Glutamatergic neuron (in vitro differentiated cells): ENCODE results near the gene PCED1B. TPM values are rescaled to one million over a fixed set of nuclear protein-coding genes. Genes with fewer than 3 reads are reported as not detected.
"Not testable (repeated sequence)": the region's sequence is repeated elsewhere in the genome, so short reads cannot be mapped to it uniquely, and the experiment has no call there.

Experiments used
- DNase-seq: peaks from one replicate; pipeline ENCODE4 v3.0.0; 2022
- H3K27ac Mint-ChIP-seq: one replicate; pipeline ENCODE4 v1.8.0; 2020; ENCODE audit warnings: mild to moderate bottlenecking, mixed read lengths, inconsistent platforms; ENCODE audit not compliant: unreplicated experiment
- H3K27me3 Mint-ChIP-seq: one replicate; pipeline ENCODE4 v1.8.0; 2020; ENCODE audit warnings: mild to moderate bottlenecking, moderate library complexity, mixed read lengths, inconsistent platforms; ENCODE audit not compliant: unreplicated experiment
- H3K36me3 Mint-ChIP-seq: one replicate; pipeline ENCODE4 v1.8.0; 2020; ENCODE audit warnings: mild to moderate bottlenecking, mixed read lengths, inconsistent platforms; ENCODE audit not compliant: unreplicated experiment
- H3K4me1 Mint-ChIP-seq: one replicate; pipeline ENCODE4 v1.8.0; 2020; ENCODE audit warnings: mild to moderate bottlenecking, low read depth, mixed read lengths, inconsistent platforms; ENCODE audit not compliant: unreplicated experiment
- H3K4me3 Mint-ChIP-seq: one replicate; pipeline ENCODE4 v1.8.0; 2020; ENCODE audit warnings: mild to moderate bottlenecking, mixed read lengths, inconsistent platforms; ENCODE audit not compliant: unreplicated experiment
- H3K9me3 Mint-ChIP-seq: one replicate; pipeline ENCODE4 v1.8.0; 2020; ENCODE audit warnings: mild to moderate bottlenecking, moderate library complexity, mixed read lengths, inconsistent platforms; ENCODE audit not compliant: unreplicated experiment
- CTCF ChIP-seq: fragments of 200-600 bp; sonication (generic); IDR thresholded peaks from one replicate; pipeline ENCODE4 v1.5.0; 2021; ENCODE audit not compliant: partially characterized antibody, unreplicated experiment
- total RNA-seq: library from RNA; stranded (reverse); fragmentation: NEBNext Ultra II Directional; extraction: Animal tissue kit (Norgen Biotek cat#: 25700); gene quantifications from one replicate; pipeline ENCODE4 v1.2.1, GENCODE V29; 2021; ENCODE audit not compliant: unreplicated experiment

The PCED1B gene
- total RNA-seq, 1 donor from 2014 or later, result 0.27 TPM

DNA sequence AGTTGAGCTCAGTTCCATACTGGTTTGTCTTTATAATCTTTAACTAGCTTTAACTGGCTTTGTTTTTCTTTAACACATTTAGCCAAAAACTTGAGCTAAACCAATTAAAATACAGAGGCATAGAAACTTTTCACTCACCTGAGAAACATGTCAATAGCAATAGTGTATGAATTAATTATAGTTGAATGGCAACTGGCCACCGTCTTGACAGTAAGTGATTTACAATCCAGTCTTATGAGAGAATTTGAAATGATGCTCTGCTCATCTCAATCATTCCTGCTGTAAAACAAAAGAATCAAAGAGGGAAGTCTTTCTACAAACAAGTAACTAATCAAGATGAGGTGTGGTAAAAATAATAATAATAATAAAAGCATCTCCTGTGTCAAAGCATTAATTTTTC, 86.9 kb downstream of the PCED1B start:
- Mint-ChIP-seq H3K27ac (no peak overlapping the region), H3K4me3 (no peak overlapping the region), H3K27me3 (no peaks in the 10 kb centered on the region), H3K36me3 (no peaks in the 10 kb centered on the region), H3K4me1 (no peaks in the 10 kb centered on the region), H3K9me3 (no peaks in the 10 kb centered on the region)
- DNase-seq, result no peak
- no peak for TF ChIP-seq CTCF

DNA sequence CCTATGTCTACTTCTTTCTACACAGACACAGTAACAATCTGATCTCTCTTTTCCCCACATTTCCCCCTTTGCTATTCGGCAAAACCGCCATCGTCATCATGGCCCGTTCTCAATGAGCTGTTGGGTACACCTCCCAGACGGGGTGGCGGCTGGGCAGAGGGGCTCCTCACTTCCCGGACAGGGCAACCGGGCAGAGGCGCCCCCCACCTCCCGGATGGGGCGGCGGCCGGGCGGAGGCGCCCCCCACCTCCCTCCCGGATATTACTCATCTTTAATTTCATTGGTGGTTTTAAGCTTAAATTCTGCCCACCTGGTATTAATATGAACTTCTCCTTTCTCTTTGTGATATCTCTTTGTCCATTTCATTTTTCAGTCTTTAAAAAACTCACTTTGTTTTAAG, 90.9 kb downstream of the PCED1B start:
- H3K36me3 Mint-ChIP-seq, H3K4me3 Mint-ChIP-seq, DNase-seq, H3K4me1 Mint-ChIP-seq, H3K27me3 Mint-ChIP-seq, H3K9me3 Mint-ChIP-seq, H3K27ac Mint-ChIP-seq: not testable (repeated sequence)

GRCh38 chr12:47178014-47178413, 98.6 kb downstream of the PCED1B start:
- Mint-ChIP-seq H3K4me1 (no peaks in the 10 kb centered on the region), H3K4me3 (no peak overlapping the region), H3K27ac (no peak overlapping the region), H3K36me3 (no peaks in the 10 kb centered on the region), H3K9me3 (no peaks in the 10 kb centered on the region), H3K27me3 (no peaks in the 10 kb centered on the region)
- no peak for DNase-seq
- TF ChIP-seq CTCF, result no peak

DNA sequence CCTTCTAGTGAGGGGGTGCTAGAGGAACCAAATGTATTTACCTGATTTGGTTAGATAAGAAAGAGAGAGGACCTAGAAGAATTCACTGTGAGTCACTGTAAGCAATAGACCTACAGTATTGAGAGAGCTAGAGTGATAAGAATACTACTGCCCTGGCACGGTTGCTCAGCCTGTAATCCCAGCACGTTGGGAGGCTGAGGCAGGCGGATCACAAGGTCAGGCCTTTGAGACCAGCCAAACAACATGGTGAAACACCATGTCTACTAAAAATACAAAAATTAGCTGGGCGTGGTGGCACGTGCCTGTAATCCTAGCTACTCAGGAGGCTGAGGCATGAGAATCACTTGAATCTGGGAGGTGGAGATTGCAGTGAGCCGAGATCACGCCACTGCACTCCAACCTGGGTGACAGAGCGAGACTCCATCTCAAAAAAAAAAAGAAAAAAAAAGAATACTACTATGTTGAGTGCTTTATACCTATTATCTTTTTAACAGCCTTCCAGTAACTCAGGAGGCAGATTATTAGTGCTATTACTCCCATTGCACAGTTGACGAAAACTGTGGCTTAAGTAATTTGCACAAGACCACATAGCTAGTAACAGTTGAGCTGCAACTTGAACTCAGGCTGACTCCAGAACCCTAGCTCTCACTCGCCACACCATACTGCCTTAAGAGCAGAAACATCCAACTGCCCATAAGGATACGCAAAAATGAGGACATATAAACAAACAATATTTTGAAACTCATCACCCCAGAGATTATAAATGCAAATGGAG, 102.9 kb downstream of the PCED1B start:
- H3K4me1 Mint-ChIP-seq, H3K27me3 Mint-ChIP-seq: not testable (repeated sequence)

DNA sequence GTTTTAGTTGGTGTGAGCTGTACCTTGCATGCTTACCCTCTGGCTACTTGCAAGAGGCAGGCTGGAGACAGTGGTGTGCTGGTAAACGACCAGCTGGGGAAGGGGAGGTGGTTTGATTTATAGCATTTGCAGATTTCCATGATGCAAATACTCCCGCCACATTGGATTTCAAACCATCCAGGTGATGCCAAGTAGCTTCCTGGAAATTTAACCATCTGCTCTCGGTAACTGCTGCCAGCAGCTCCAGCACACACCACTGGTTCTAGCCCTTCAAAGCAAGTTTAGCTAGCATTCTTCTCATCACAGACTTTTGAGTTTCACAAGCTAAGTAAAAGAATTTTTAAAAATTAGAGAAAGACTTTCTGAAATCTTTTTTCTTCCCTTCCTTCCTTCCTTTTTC, 104.8 kb downstream of the PCED1B start:
- no peaks in the 10 kb centered on the region for H3K4me1 Mint-ChIP-seq

More for the DNA sequence above, 102.9 kb downstream of the PCED1B start:
- not testable (repeated sequence) for H3K27ac Mint-ChIP-seq, H3K36me3 Mint-ChIP-seq, H3K4me3 Mint-ChIP-seq, DNase-seq, H3K9me3 Mint-ChIP-seq

More for the DNA sequence above, 104.8 kb downstream of the PCED1B start:
- DNase-seq, result no peak
- Mint-ChIP-seq H3K36me3 (no peaks in the 10 kb centered on the region), H3K4me3 (no peak overlapping the region), H3K27ac (no peak overlapping the region), H3K9me3 (no peaks in the 10 kb centered on the region), H3K27me3 (no peaks in the 10 kb centered on the region)
- no peak for TF ChIP-seq CTCF
